Upper lobe of right lung (tissue), 1 donor: ENCODE data around the gene MLLT1. TPM values are rescaled to one million over a fixed set of nuclear protein-coding genes. Genes with fewer than 3 reads are reported as not detected.

ENCODE experiments used
- ATAC-seq: fragments of 200-7000 bp; cut with Tn5 transposase; one replicate; pipeline ENCODE4 v1.9.1; 2020; ENCODE audit warnings: mild to moderate bottlenecking, moderate library complexity
- DNase-seq: peaks from one replicate; pipeline ENCODE4 v3.0.0-alpha.2; 2020
- H3K27ac ChIP-seq: fragments of 200-600 bp; one replicate; pipeline ENCODE4 v1.8.0; 2022
- H3K27me3 ChIP-seq: fragments of 200-600 bp; one replicate; pipeline ENCODE4 v1.8.0; 2022; ENCODE audit warnings: mild to moderate bottlenecking
- H3K36me3 ChIP-seq: fragments of 200-600 bp; one replicate; pipeline ENCODE4 v1.8.0; 2022
- H3K4me1 ChIP-seq: fragments of 200-600 bp; one replicate; pipeline ENCODE4 v1.8.0; 2022
- H3K4me3 ChIP-seq: fragments of 200-600 bp; one replicate; pipeline ENCODE4 v1.8.0; 2022; ENCODE audit warnings: mild to moderate bottlenecking
- H3K9me3 ChIP-seq: fragments of 200-600 bp; one replicate; pipeline ENCODE4 v1.8.0; 2022
- intact Hi-C: fragments of 100-400 bp; cut with DNase I; formaldehyde crosslinking; loops from one replicate; pipeline ENCODE4 v1.11.0; 2022
- total RNA-seq: library from RNA; stranded (reverse); fragmentation: NEBNext Ultra II Directional; extraction: Animal tissue kit (Norgen Biotek cat#: 25700); gene quantifications from one replicate; pipeline ENCODE4 v1.2.1, GENCODE V29; 2021
- TF ChIP-seq, protein P1 (sequence below): fragments of 200-600 bp; IDR thresholded peaks from one replicate; pipeline ENCODE4 v1.8.0; 2022; ENCODE audit warnings: antibody characterized with exemption
- donor health status: DM: no; HTN: yes; CAD: no; lungs with severe emphysema.

MLLT1 gene
- total RNA-seq, 1 donor from 2014 or later = 73.4 TPM

DNA sequence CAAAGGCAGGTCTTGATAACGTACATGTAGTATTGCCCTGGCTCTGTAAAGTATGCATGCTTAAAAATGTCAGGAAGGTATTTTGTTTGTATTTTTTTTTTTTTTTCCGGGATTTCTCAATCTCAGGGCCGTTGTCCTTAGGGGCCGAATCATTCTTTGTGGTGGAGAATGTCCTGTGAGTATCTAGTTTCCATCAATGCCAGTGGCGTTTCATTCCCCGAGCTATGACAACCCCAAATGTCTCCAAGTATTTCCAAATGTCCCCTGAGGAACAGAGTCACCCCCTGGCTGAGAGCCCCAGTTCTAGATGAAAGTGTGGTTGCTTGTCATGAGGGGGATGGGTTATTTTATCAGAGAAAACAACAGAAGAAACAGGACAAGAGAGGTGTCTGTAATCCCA lies 75.6 kb downstream of the MLLT1 start:
- TF ChIP-seq, protein P1, sequence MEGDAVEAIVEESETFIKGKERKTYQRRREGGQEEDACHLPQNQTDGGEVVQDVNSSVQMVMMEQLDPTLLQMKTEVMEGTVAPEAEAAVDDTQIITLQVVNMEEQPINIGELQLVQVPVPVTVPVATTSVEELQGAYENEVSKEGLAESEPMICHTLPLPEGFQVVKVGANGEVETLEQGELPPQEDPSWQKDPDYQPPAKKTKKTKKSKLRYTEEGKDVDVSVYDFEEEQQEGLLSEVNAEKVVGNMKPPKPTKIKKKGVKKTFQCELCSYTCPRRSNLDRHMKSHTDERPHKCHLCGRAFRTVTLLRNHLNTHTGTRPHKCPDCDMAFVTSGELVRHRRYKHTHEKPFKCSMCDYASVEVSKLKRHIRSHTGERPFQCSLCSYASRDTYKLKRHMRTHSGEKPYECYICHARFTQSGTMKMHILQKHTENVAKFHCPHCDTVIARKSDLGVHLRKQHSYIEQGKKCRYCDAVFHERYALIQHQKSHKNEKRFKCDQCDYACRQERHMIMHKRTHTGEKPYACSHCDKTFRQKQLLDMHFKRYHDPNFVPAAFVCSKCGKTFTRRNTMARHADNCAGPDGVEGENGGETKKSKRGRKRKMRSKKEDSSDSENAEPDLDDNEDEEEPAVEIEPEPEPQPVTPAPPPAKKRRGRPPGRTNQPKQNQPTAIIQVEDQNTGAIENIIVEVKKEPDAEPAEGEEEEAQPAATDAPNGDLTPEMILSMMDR = no peak
- intact Hi-C loops = no loop called here
- DNase-seq (no peak), ATAC-seq (no peak)
- no peaks in the 10 kb centered on the region for H3K36me3 ChIP-seq
- H3K27ac ChIP-seq = no peak overlapping the region
- no peaks in the 10 kb centered on the region for H3K27me3 ChIP-seq
- H3K9me3 ChIP-seq = no peaks in the 10 kb centered on the region
- H3K4me1 ChIP-seq = peaks cover 5% of the 10 kb centered on the region
- H3K4me3 ChIP-seq = no peak overlapping the region

DNA sequence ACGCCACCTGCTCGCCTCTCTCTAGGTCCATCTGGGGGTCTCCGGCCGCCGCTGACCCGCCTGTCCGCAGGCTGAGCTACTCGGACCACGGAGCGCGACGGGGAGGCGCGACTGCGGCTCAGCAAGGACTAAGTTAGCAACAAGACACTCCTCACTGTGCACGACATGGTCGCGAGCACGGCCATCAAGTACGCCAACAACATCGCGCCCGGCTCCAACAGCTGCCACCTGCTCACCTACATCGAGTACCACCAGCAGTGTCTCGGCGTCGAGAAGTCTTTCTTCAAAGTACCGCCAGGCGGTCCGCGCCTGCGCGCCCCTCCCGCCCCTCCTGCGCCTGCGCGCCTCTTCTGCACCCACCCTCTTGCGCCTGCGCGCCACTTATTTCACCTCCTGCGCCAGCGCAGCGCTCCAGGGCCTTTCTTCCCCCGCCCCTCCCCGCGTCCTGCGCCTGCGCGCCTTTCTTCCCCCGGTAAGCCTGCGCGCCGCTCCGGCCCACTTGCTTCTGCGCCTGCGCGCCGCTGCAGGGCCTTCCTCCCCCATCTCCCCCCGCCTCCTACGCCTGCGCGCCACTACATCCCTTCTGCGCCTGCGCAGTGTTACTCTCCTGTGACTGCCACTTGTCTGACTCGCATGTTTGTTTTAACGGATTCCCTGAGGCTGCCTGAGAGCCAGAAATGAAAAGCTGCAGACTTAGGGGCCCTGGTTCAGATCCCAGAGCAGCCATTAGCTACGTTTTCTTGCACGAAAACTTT lies 80.4 kb downstream of the MLLT1 start:
- peak overlapping the region; percentile 74 for H3K27ac ChIP-seq
- no peaks in the 10 kb centered on the region for H3K36me3 ChIP-seq
- no peaks in the 10 kb centered on the region for H3K27me3 ChIP-seq
- DNase-seq = peak; percentile 100
- TF ChIP-seq, protein P1 = peak; percentile 45
- H3K9me3 ChIP-seq = no peaks in the 10 kb centered on the region
- intact Hi-C loops = no loop called here
- peak overlapping the region; percentile 86 for H3K4me3 ChIP-seq
- peak; percentile 97 for ATAC-seq
- H3K4me1 ChIP-seq = peaks cover 15% of the 10 kb centered on the region

DNA sequence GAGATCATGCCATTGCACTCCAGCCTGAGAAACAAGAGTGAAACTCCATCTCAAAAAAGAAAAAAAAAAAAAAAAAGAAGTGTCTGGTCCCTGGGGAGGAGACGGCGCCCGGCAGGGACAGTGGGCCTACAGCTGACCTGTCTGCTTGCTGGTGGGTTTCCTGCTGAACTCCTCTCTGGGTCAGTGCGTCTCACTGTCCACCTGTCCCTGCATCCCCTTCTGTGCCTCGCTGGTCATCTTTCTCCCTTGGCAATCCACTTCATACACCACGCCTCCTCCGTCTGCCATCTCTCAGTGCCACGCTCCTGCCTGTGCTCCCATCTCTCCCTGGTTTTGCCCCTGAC lies 80.9 kb downstream of the MLLT1 start:
- Histone ChIP-seq H3K9me3 (no peaks in the 10 kb centered on the region), H3K36me3 (no peaks in the 10 kb centered on the region), H3K27me3 (no peaks in the 10 kb centered on the region), H3K4me3 (peak overlapping the region; percentile 86), H3K27ac (peak overlapping the region; percentile 55), H3K4me1 (peaks cover 15% of the 10 kb centered on the region)
- DNase-seq = no peak
- ATAC-seq = no peak
- intact Hi-C loops = no loop called here
- TF ChIP-seq, protein P1 = no peak

DNA sequence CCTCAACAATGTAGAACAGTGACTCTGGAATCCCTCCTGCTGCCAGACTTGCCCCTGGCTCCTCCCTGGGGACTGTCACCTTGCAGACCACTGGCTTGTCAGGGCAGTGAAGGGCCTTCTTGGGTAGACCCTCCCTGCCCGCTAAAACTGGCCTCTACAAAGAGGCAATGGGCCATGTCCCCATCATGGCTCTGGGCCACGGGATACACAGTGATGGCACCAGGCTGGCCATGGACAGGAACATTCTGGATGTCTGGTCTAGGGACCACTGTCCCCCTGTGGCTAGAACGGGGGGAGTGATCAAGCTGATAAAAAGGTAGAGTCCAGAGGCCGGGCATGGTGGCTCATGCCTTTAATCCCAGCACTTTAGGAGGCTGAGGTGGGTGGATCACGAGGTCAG lies 83.4 kb downstream of the MLLT1 start:
- H3K36me3 ChIP-seq = no peaks in the 10 kb centered on the region
- peaks cover 15% of the 10 kb centered on the region for H3K4me1 ChIP-seq
- no peak for DNase-seq
- ATAC-seq = no peak
- TF ChIP-seq, protein P1 = no peak
- no peak overlapping the region for H3K4me3 ChIP-seq
- intact Hi-C loops = no loop called here
- H3K27ac ChIP-seq = no peak overlapping the region
- no peaks in the 10 kb centered on the region for H3K27me3 ChIP-seq
- no peaks in the 10 kb centered on the region for H3K9me3 ChIP-seq

DNA sequence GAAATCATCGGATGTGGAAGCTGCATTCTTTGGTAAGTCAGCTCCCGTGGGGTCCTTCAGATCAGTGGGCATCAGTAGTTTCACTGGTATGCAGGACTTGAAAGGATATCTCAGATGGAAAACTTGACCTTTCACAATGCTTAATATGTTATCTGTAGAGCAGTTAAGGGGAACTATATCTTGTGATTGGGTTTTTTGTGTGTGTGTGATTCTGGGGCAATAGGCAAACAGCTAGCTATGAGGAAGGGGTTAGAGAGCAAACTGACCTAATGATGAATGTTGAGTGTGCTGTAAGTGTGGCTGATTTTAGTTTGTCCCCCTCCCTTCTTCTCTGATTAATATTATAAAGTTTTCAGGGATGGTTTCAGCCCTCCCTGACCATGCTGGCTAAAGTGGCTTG lies 91.0 kb downstream of the MLLT1 start:
- DNase-seq (no peak), ATAC-seq (no peak)
- TF ChIP-seq, protein P1 = no peak
- Histone ChIP-seq H3K36me3 (no peaks in the 10 kb centered on the region), H3K27me3 (no peaks in the 10 kb centered on the region), H3K4me3 (no peak overlapping the region), H3K27ac (no peak overlapping the region), H3K9me3 (no peaks in the 10 kb centered on the region), H3K4me1 (no peaks in the 10 kb centered on the region)
- intact Hi-C loops = no loop called here

DNA sequence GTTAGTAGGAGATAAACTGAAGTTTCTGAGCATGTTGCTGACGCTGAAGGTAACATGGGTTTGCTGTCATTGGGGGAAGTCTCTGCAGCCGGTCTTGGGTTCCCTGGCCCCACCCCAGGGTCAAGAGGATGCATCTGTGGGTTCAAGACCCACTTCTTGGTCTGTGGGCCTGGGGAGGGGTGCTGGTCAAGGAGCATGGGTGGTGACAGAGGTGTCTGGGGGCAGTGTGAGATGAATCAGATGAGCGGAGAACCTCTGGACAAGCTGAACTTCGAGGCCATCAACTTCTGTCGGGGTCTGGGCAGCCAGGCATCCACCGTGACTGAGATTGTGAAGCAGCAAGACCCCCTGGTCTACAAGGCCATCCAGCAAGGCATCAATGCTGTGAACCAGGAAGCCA lies 92.4 kb downstream of the MLLT1 start:
- H3K27ac ChIP-seq = no peak overlapping the region
- H3K36me3 ChIP-seq = no peaks in the 10 kb centered on the region
- H3K4me3 ChIP-seq = no peak overlapping the region
- ATAC-seq (no peak), DNase-seq (no peak)
- no peaks in the 10 kb centered on the region for H3K9me3 ChIP-seq
- TF ChIP-seq, protein P1 = no peak
- H3K4me1 ChIP-seq = no peaks in the 10 kb centered on the region
- intact Hi-C loops = no loop called here
- H3K27me3 ChIP-seq = peaks cover 8% of the 10 kb centered on the region
